ENCODE data around the gene PRPF19. TPM values are rescaled to one million over a fixed set of nuclear protein-coding genes. Genes with fewer than 3 reads are reported as not detected.

The PRPF19 gene
- total and polyA plus RNA-seq, 10 of the 15 experiments (the other 5 are each of a cell fraction or from before 2014, with no cell fraction given), result 8.7 to 170 (median 61.3) TPM

DNA sequence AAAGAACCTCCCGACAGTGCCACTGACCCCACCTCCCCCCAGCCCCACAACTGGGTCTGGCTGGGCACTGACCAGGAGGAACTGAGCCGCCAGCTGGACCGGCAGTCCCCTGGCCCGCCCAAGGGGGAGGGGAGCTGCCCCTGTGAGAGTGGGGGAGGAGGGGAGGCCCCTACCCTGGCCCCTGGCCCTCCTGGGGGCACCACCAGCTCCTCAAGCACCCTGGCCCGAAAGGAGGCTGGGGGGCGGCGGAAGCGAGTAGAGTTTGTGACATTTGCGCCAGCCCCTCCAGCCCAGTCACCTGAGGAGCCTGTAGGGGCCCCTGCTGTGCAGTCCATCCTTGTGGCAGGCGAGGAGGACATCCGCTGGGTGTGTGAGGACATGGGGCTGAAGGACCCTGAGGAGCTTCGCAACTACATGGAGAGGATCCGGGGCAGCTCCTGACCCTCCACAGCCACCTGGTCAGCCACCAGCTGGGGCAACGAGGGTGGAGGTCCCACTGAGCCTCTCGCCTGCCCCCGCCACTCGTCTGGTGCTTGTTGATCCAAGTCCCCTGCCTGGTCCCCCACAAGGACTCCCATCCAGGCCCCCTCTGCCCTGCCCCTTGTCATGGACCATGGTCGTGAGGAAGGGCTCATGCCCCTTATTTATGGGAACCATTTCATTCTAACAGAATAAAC lies 30.2 kb upstream of the PRPF19 start (continued):
- TF ChIP-seq, protein P1, sequence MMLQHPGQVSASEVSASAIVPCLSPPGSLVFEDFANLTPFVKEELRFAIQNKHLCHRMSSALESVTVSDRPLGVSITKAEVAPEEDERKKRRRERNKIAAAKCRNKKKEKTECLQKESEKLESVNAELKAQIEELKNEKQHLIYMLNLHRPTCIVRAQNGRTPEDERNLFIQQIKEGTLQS (IDR thresholded peaks at IDR 0.05; ENCODE audit: borderline replicate concordance, extremely low read depth, low read depth, low read length), result no peak
- TF ChIP-seq GATAD2B (conservative IDR thresholded peaks at IDR 0.05; ENCODE audit: low read depth), result no peak

DNA sequence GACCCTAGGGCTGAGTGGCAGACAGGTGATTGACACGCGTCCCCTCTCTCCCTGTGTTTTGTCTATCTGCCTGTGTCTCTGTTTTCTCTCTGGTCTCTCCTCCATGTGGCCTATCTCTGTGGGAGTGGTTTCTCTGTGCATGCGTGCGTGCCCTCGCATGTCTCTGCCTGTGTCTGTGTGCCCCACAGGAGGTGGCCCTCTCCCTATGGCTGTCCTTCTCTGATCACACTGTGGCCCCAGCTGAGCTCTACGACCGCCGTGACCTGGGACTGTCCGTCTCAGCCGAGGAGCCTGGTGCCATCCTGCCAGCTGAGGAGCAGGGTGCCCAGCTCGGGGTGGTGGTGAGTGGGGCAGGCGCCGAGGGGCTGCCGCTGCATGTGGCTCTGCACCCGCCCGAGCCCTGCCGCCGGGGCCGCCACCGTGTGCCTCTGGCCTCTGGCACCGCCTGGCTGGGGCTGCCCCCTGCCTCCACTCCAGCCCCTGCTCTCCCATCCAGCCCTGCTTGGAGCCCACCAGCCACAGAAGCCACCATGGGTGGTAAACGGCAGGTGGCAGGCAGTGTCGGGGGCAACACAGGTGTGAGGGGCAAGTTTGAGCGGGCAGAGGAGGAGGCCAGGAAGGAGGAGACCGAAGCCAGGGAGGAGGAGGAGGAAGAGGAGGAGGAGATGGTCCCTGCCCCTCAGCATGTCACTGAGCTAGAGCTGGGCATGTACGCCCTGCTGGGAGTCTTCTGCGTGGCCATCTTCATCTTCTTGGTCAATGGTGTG lies 29.5 kb upstream of the PRPF19 start:
- Histone ChIP-seq H4K20me1 (ENCODE audit: control insufficient read depth, insufficient read depth) (no peaks in the 10 kb centered on the region), H3K27me3 (replicated peaks in 1 of 2; ENCODE audit: control insufficient read depth in 2 of 2, insufficient read depth in 2 of 2, low read length in 1 of 2) (no peaks in the 10 kb centered on the region), H3K4me3 (no peak overlapping the region), H3K9ac (ENCODE audit: control insufficient read depth, insufficient read depth, low read length) (no peak overlapping the region), H2AFZ (ENCODE audit: control insufficient read depth, low read depth, low read length) (no peak overlapping the region), H3K4me1 (ENCODE audit: control insufficient read depth, insufficient read depth, low read length) (peaks cover 17% of the 10 kb centered on the region), H3K4me2 (ENCODE audit: control insufficient read depth, insufficient read depth) (no peak overlapping the region), H3K9me3 (replicated peaks; ENCODE audit: control insufficient read depth, insufficient read depth, low read length) (no peaks in the 10 kb centered on the region), H3K27ac (ENCODE audit: control insufficient read depth, insufficient read depth) (no peak overlapping the region), H3K36me3 (ENCODE audit: control insufficient read depth in 2 of 2, insufficient read depth in 2 of 2, low read length in 1 of 2) (peaks cover 11 to 13% of the 10 kb centered on the region in 2 experiments), H3K79me2 (ENCODE audit: control insufficient read depth, insufficient read depth, low read length) (no peaks in the 10 kb centered on the region)
- CTCF ChIA-PET, result interaction anchor here (1.3 kb wide), 1 partner anchor 20 kb away, joined by 4 read pairs; no protein-coding TSS in a partner anchor
- ATAC-seq (peak; percentile 26), DNase-seq (ENCODE audit: low read depth, low spot score) (no peak), FAIRE-seq (no peak)
- TF ChIP-seq, protein P2, sequence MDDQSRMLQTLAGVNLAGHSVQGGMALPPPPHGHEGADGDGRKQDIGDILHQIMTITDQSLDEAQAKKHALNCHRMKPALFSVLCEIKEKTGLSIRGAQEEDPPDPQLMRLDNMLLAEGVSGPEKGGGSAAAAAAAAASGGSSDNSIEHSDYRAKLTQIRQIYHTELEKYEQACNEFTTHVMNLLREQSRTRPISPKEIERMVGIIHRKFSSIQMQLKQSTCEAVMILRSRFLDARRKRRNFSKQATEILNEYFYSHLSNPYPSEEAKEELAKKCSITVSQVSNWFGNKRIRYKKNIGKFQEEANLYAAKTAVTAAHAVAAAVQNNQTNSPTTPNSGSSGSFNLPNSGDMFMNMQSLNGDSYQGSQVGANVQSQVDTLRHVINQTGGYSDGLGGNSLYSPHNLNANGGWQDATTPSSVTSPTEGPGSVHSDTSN (IDR thresholded peaks at IDR 0.05; ENCODE audit: insufficient replicate concordance, low read depth, low read length), result peak; percentile 2
- TF ChIP-seq SMAD5 (IDR thresholded peaks at IDR 0.05; ENCODE audit: low read depth), result peak; percentile 43; the same call in 1 of the 2 replicates
- 0 out of 2 replicates have a peak, but pooled peaks have one; percentile 43 for TF ChIP-seq LARP7 (IDR thresholded peaks at IDR 0.05)
- TF ChIP-seq, protein P3, sequence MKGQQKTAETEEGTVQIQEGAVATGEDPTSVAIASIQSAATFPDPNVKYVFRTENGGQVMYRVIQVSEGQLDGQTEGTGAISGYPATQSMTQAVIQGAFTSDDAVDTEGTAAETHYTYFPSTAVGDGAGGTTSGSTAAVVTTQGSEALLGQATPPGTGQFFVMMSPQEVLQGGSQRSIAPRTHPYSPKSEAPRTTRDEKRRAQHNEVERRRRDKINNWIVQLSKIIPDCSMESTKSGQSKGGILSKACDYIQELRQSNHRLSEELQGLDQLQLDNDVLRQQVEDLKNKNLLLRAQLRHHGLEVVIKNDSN (IDR thresholded peaks at IDR 0.05; ENCODE audit: borderline replicate concordance, extremely low read length, insufficient read depth, low read depth, low read length), result no peak
- TF ChIP-seq, protein P4, sequence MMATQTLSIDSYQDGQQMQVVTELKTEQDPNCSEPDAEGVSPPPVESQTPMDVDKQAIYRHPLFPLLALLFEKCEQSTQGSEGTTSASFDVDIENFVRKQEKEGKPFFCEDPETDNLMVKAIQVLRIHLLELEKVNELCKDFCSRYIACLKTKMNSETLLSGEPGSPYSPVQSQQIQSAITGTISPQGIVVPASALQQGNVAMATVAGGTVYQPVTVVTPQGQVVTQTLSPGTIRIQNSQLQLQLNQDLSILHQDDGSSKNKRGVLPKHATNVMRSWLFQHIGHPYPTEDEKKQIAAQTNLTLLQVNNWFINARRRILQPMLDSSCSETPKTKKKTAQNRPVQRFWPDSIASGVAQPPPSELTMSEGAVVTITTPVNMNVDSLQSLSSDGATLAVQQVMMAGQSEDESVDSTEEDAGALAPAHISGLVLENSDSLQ (IDR thresholded peaks at IDR 0.05), result peak; percentile 55
- TF ChIP-seq JUNB (IDR thresholded peaks at IDR 0.05), result no peak
- TF ChIP-seq POLR2AphosphoS5 (IDR thresholded peaks at IDR 0.05; ENCODE audit: low read length), result peak; percentile 33; the same call in 1 of the 2 replicates
- TF ChIP-seq POLR2A (IDR thresholded peaks at IDR 0.05; ENCODE audit: low read depth, low read length), result peak; percentile 86
- BruUV-seq (replicated peaks), result no TSS peak
- RAD21 ChIA-PET (ENCODE audit: unreplicated experiment), result no interaction called here
- WGBS (ENCODE audit: insufficient coverage, insufficient replicate concordance, low lambda C conversion rate, missing lambda C conversion rate), result 71% methylated on average over 25 of the region's 27 CpGs
- POLR2A ChIA-PET, result no interaction called here
- in situ Hi-C loops (cut with MboI), result no loop called here
- intact Hi-C loops (cut with micrococcal nuclease; ENCODE audit: unreplicated experiment), result no loop called here
- SMC1A ChIA-PET (ENCODE audit: uncharacterized antibody, unreplicated experiment), result no interaction called here

All from GM12878 (cell line).